Stomach (tissue), 9 donors: ENCODE data around the gene LAMTOR3. TPM values are rescaled to one million over a fixed set of nuclear protein-coding genes. Genes with fewer than 3 reads are reported as not detected.

Source experiments
- DNase-seq, 2 donors: peaks; one replicate each; pipeline versions ENCODE4 v3.0.0 to v3.0.0-alpha.2; 2013 to 2019
- H3K27ac ChIP-seq, 5 donors: fragments of 200-600 bp in 4 of 5; sonication (generic) in 4 of 5; one replicate each; pipeline ENCODE4 v1.5.1; 2013 to 2019; ENCODE audit warnings: mild to moderate bottlenecking in 1 of 5, moderate library complexity in 1 of 5
- H3K27me3 ChIP-seq, 3 donors: fragments of 200-600 bp; sonication (generic); one replicate each; pipeline ENCODE4 v1.5.1; 2017 to 2019; ENCODE audit warnings: mixed run types in 1 of 3
- H3K36me3 ChIP-seq, 4 donors: fragments of 200-600 bp; sonication (generic); 1 replicate in 3 of 4; 2 replicates in 1 of 4; pipeline ENCODE4 v1.5.1; 2016 to 2019
- H3K4me1 ChIP-seq, 4 donors: fragments of 200-600 bp; sonication (generic); one replicate each; pipeline ENCODE4 v1.5.1; 2016 to 2019
- H3K4me3 ChIP-seq, 4 donors: fragments of 200-600 bp; sonication (generic) in 3 of 4; one replicate each; pipeline ENCODE4 v1.5.1; 2016 to 2019; ENCODE audit warnings: mild to moderate bottlenecking in 1 of 4
- H3K9me3 ChIP-seq, 4 donors: fragments of 200-600 bp; sonication (generic); one replicate each; pipeline ENCODE4 v1.5.1; 2016 to 2019
- EP300 ChIP-seq: sonication (generic); formaldehyde crosslinking; IDR thresholded peaks from one replicate; pipeline ENCODE4 v1.6.1; 2017; ENCODE audit warnings: antibody characterized with exemption
- POLR2A ChIP-seq, 4 donors: fragments of 450-650 bp; IDR thresholded peaks; one replicate each; pipeline ENCODE4 v1.6.1; 2016; ENCODE audit warnings: antibody characterized with exemption in 4 of 4, control low read depth in 2 of 4, mild to moderate bottlenecking in 1 of 4, moderate library complexity in 1 of 4
- POLR2AphosphoS5 ChIP-seq, 3 donors: sonication (generic); formaldehyde crosslinking; IDR thresholded peaks; one replicate each; pipeline ENCODE4 v1.6.1; 2016; ENCODE audit warnings: antibody characterized with exemption in 3 of 3
- WGBS, 5 donors: extraction: QIAGEN DNeasy Blood & Tissue Kit in 3 of 5; methylation state at CpG; one replicate each; pipeline versions ENCODE4 v1.1.5 to v1.1.7; 2013 to 2018; 5-methylcytosine and 5-hydroxymethylcytosine counted together
- intact Hi-C: fragments of 100-400 bp; cut with DNase I; formaldehyde crosslinking; loops from one replicate; pipeline ENCODE4 v1.15.1; 2023; ENCODE audit warnings: low total_unique reads
- polyA plus RNA-seq, 3 donors: library from polyadenylated mRNA; stranded (reverse); fragments of 200-250 nt; gene quantifications; one replicate each; pipeline ENCODE4 v1.2.3, GENCODE V29; 2013
- total RNA-seq, 5 donors: library from RNA; depleted of rRNA; stranded (reverse); fragments of >200 nt; gene quantifications; one replicate each; pipeline versions ENCODE4 v1.1.0 to v1.2.3, GENCODE V29; 2014 to 2016
- TF ChIP-seq, protein P1 (sequence below), 7 experiments: fragments of 450-650 bp in 4 of 7; fragments of 200-600 bp in 3 of 7; sonication (generic) in 3 of 7; IDR thresholded peaks; one replicate each; pipeline ENCODE4 v1.5.1; 2016 to 2019; ENCODE audit warnings: antibody characterized with exemption in 7 of 7, control low read depth in 2 of 7, mild to moderate bottlenecking in 1 of 7
- donor health status: healthy with polysubstance abuse.
- donor health status: Bipolar disorder and iron deficiency.
- donor health status: healthy.

Gene LAMTOR3
- total and polyA plus RNA-seq, 8 donors, result 1.7 to 88.4 (median 40.0) TPM

- Histone ChIP-seq H3K9me3 (no peaks in the 10 kb centered on the region), H3K4me3 (no peak overlapping the region), H3K27me3 (no peaks in the 10 kb centered on the region), H3K4me1 (no peaks in the 10 kb centered on the region), H3K27ac (no peak overlapping the region), H3K36me3 (no peaks in the 10 kb centered on the region)
- TF ChIP-seq POLR2AphosphoS5 (IDR thresholded peaks at IDR 0.05) (no peak), POLR2A (IDR thresholded peaks at IDR 0.05) (no peak), EP300 (no peak)
- TF ChIP-seq, protein P1, sequence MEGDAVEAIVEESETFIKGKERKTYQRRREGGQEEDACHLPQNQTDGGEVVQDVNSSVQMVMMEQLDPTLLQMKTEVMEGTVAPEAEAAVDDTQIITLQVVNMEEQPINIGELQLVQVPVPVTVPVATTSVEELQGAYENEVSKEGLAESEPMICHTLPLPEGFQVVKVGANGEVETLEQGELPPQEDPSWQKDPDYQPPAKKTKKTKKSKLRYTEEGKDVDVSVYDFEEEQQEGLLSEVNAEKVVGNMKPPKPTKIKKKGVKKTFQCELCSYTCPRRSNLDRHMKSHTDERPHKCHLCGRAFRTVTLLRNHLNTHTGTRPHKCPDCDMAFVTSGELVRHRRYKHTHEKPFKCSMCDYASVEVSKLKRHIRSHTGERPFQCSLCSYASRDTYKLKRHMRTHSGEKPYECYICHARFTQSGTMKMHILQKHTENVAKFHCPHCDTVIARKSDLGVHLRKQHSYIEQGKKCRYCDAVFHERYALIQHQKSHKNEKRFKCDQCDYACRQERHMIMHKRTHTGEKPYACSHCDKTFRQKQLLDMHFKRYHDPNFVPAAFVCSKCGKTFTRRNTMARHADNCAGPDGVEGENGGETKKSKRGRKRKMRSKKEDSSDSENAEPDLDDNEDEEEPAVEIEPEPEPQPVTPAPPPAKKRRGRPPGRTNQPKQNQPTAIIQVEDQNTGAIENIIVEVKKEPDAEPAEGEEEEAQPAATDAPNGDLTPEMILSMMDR (IDR thresholded peaks at IDR 0.05), result no peak
- DNase-seq, result no peak
- intact Hi-C loops, result no loop called here
Measured at GRCh38 chr4:99843413-99843812, 50.8 kb downstream of the LAMTOR3 start.

- no peaks in the 10 kb centered on the region for H3K27me3 ChIP-seq
- H3K4me1 ChIP-seq, result no peaks in the 10 kb centered on the region
- TF ChIP-seq, protein P1 (IDR thresholded peaks at IDR 0.05), result no peak
- TF ChIP-seq POLR2AphosphoS5 (IDR thresholded peaks at IDR 0.05) (no peak), POLR2A (IDR thresholded peaks at IDR 0.05) (no peak), EP300 (no peak)
- intact Hi-C loops, result no loop called here
- no peak for DNase-seq
- no peaks in the 10 kb centered on the region for H3K9me3 ChIP-seq
- no peak overlapping the region for H3K4me3 ChIP-seq
- H3K27ac ChIP-seq, result no peak overlapping the region
- peaks cover 0 to 11% (median 3%) of the 10 kb centered on the region in 4 donors for H3K36me3 ChIP-seq
- 89 to 94% (median 91%) methylated on average over 4 of the region's 4 CpGs for WGBS, 5 donors
Measured at GRCh38 chr4:99841129-99841528, 53.1 kb downstream of the LAMTOR3 start.

GRCh38 chr4:99838927-99839326 lies 55.3 kb downstream of the LAMTOR3 start:
- Histone ChIP-seq H3K9me3 (no peaks in the 10 kb centered on the region), H3K27me3 (no peaks in the 10 kb centered on the region), H3K4me3 (no peak overlapping the region), H3K36me3 (peaks cover 0 to 14% (median 3%) of the 10 kb centered on the region in 4 donors), H3K27ac (no peak overlapping the region), H3K4me1 (peaks cover 0 to under 1% (median 0%) of the 10 kb centered on the region in 4 donors)
- WGBS, 5 donors, result 49 to 82% (median 70%) methylated on average over 2 of the region's 2 CpGs
- DNase-seq, result no peak
- no peak for TF ChIP-seq POLR2A (IDR thresholded peaks at IDR 0.05)
- TF ChIP-seq POLR2AphosphoS5 (IDR thresholded peaks at IDR 0.05), result no peak
- TF ChIP-seq, protein P1 (IDR thresholded peaks at IDR 0.05), result no peak
- no peak for TF ChIP-seq EP300
- intact Hi-C loops, result no loop called here

DNA sequence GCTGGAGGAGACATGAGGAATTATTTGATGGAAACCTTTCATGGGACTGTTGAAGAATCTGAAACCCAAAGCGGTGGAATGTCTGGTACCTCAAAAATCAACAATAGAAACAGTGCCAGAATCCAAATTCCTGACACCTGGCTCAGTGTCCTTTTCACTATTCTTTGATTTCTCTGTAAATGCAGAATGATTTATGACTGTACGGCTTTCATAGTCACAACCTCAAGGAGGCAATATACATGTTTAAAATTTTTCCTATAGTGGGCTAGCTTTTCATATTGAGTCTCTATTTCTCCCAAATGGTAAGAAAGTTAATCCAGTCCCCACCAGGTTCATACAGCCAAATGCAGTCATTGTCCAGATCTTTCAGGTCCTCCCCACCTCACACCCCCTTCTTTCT lies 58.3 kb downstream of the LAMTOR3 start:
- whole genome bisulfite sequencing, 5 donors, result 95 to 100% (median 95%) methylated on average over 2 of the region's 2 CpGs
- Histone ChIP-seq H3K27ac (no peak overlapping the region), H3K4me1 (peaks cover 6 to 20% (median 14%) of the 10 kb centered on the region in 4 donors), H3K9me3 (no peaks in the 10 kb centered on the region), H3K36me3 (peaks cover 0 to 14% (median 3%) of the 10 kb centered on the region in 4 donors), H3K4me3 (no peak overlapping the region), H3K27me3 (no peaks in the 10 kb centered on the region)
- TF ChIP-seq, protein P1 (IDR thresholded peaks at IDR 0.05), result no peak
- TF ChIP-seq POLR2AphosphoS5 (IDR thresholded peaks at IDR 0.05), result no peak
- TF ChIP-seq POLR2A (IDR thresholded peaks at IDR 0.05), result no peak
- no peak for TF ChIP-seq EP300
- DNase-seq, result no peak
- intact Hi-C loops, result no loop called here
